ENCODE measurements around the gene FER1L5. TPM values are rescaled to one million over a fixed set of nuclear protein-coding genes. Genes with fewer than 3 reads are reported as not detected.

The FER1L5 gene
- total and polyA plus RNA-seq, 9 of the 15 experiments (the other 6 are each of a cell fraction or from before 2014, with no cell fraction given) = 0.01 TPM; not detected in 6

DNA sequence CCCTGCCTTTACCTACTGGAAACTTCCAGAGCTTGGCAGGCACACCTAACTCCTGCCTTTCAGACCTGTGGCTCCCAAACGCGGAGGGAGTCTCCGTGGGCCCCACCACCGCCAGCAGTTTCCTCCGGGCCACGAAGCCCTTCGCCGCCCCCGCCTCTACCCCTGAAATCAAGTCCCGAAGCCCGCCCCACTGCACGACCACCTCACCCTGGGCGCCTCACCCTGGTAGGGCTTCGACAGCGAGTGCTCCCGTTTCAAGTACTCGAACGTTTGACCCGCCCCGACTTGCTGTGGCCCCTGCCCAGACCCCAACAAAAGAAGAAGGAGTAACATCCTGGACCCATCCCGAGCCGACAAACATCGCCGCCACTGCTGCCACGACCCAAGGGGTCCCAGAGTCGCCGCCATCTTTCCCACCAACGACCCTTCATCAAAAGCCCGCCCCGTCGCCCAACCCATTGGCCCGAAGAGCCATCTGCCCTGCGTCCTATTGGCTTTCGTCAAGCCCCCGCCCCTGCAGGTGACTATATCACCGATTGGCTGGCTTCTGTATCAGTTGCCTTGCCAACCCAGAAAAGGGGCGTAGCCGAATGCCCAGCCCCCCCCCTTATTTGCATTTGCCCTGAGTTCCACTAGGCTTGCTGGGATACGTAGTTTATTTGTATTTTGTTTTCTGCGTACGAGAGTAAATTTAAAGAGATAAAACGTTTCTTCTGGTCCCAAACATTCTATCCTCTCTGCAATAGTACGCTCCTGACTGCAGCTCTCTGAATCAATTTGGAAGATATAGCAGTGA lies 97.3 kb downstream of the FER1L5 start, which contains the start of gene LMAN2L (continued):
- TF ChIP-seq, protein P1, sequence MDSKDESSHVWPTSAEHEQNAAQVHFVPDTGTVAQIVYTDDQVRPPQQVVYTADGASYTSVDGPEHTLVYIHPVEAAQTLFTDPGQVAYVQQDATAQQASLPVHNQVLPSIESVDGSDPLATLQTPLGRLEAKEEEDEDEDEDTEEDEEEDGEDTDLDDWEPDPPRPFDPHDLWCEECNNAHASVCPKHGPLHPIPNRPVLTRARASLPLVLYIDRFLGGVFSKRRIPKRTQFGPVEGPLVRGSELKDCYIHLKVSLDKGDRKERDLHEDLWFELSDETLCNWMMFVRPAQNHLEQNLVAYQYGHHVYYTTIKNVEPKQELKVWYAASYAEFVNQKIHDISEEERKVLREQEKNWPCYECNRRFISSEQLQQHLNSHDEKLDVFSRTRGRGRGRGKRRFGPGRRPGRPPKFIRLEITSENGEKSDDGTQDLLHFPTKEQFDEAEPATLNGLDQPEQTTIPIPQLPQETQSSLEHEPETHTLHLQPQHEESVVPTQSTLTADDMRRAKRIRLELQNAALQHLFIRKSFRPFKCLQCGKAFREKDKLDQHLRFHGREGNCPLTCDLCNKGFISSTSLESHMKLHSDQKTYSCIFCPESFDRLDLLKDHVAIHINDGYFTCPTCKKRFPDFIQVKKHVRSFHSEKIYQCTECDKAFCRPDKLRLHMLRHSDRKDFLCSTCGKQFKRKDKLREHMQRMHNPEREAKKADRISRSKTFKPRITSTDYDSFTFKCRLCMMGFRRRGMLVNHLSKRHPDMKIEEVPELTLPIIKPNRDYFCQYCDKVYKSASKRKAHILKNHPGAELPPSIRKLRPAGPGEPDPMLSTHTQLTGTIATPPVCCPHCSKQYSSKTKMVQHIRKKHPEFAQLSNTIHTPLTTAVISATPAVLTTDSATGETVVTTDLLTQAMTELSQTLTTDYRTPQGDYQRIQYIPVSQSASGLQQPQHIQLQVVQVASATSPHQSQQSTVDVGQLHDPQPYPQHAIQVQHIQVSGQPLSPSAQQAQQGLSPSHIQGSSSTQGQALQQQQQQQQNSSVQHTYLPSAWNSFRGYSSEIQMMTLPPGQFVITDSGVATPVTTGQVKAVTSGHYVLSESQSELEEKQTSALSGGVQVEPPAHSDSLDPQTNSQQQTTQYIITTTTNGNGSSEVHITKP (IDR thresholded peaks at IDR 0.05; ENCODE audit: partially characterized antibody) = peak; percentile 5
- peak; percentile 40 for TF ChIP-seq HNRNPLL (IDR thresholded peaks at IDR 0.05; ENCODE audit: low read depth, low read length, poor library complexity, severe bottlenecking)
- TF ChIP-seq THRB (CRISPR knock-in tag; conservative IDR thresholded peaks at IDR 0.05) = no peak
- TF ChIP-seq NRF1 (conservative IDR thresholded peaks at IDR 0.05 in 1 of 2, IDR thresholded peaks at IDR 0.05 in 1 of 2) = peak; percentile 72 to 79
- no peak for TF ChIP-seq ZNF561 (CRISPR knock-in tag; conservative IDR thresholded peaks at IDR 0.05)
- peak; percentile 62; the same call in 1 of the 2 replicates for TF ChIP-seq ARID3A (IDR thresholded peaks at IDR 0.05; ENCODE audit: borderline replicate concordance, low read depth, low read length)
- peak; percentile 94 for TF ChIP-seq HCFC1 (IDR thresholded peaks at IDR 0.05; ENCODE audit: low read depth, low read length)
- TF ChIP-seq SAFB (IDR thresholded peaks at IDR 0.05; ENCODE audit: borderline replicate concordance, low read depth, low read length) = no peak
- TF ChIP-seq CAMTA2 (CRISPR knock-in tag; conservative IDR thresholded peaks at IDR 0.05) = no peak
- TF ChIP-seq ZKSCAN1 (IDR thresholded peaks at IDR 0.05; ENCODE audit: low read depth, low read length) = no peak
- TF ChIP-seq FOXJ2 (tag; IDR thresholded peaks at IDR 0.05) = peak; percentile 63; the same call in 1 of the 2 replicates
- no peak for TF ChIP-seq YBX1 (IDR thresholded peaks at IDR 0.05)
- peak; percentile 95 for TF ChIP-seq BHLHE40 (IDR thresholded peaks at IDR 0.05; ENCODE audit: low read length)
- no peak for TF ChIP-seq NR1H2 (CRISPR knock-in tag; IDR thresholded peaks at IDR 0.05)
- no peak for TF ChIP-seq STAT5B (CRISPR knock-in tag; IDR thresholded peaks at IDR 0.05)
- TF ChIP-seq EP400 (IDR thresholded peaks at IDR 0.05) = peak; percentile 43; the same call in 1 of the 2 replicates
- peak; percentile 88 for TF ChIP-seq POLR2G (IDR thresholded peaks at IDR 0.05; ENCODE audit: low read depth, low read length)
- TF ChIP-seq, protein P2, sequence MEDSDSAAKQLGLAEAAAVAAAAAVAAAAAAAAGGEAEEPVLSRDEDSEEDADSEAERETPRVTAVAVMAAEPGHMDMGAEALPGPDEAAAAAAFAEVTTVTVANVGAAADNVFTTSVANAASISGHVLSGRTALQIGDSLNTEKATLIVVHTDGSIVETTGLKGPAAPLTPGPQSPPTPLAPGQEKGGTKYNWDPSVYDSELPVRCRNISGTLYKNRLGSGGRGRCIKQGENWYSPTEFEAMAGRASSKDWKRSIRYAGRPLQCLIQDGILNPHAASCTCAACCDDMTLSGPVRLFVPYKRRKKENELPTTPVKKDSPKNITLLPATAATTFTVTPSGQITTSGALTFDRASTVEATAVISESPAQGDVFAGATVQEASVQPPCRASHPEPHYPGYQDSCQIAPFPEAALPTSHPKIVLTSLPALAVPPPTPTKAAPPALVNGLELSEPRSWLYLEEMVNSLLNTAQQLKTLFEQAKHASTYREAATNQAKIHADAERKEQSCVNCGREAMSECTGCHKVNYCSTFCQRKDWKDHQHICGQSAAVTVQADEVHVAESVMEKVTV (CRISPR knock-in tag; IDR thresholded peaks at IDR 0.05) = no peak
